Gastroesophageal sphincter (tissue), 3 donors: ENCODE data around the gene CPM.

ENCODE experiments used
- CTCF ChIP-seq, 4 experiments: fragments of 200-600 bp in 2 of 4; fragments of 450-650 bp in 2 of 4; sonication (generic) in 1 of 4; IDR thresholded peaks; one replicate each; pipeline ENCODE4 v1.5.1; 2017 to 2019; ENCODE audit warnings: antibody characterized with exemption in 4 of 4, mild to moderate bottlenecking in 2 of 4, moderate library complexity in 2 of 4
- POLR2A ChIP-seq, 2 donors: fragments of 450-650 bp; IDR thresholded peaks; one replicate each; pipeline ENCODE4 v1.6.1; 2017; ENCODE audit warnings: antibody characterized with exemption in 2 of 2, mild to moderate bottlenecking in 2 of 2, moderate library complexity in 1 of 2

GRCh38 chr12:68971404-68971803, 38.4 kb upstream of the CPM start:
- TF ChIP-seq CTCF (IDR thresholded peaks at IDR 0.05) (no peak), POLR2A (IDR thresholded peaks at IDR 0.05) (no peak)
